Vagina (tissue), 2 donors: ENCODE data around the gene PLSCR3. TPM values are rescaled to one million over a fixed set of nuclear protein-coding genes. Genes with fewer than 3 reads are reported as not detected.
"Not testable (repeated sequence)": the region's sequence is repeated elsewhere in the genome, so short reads cannot be mapped to it uniquely, and the experiment has no call there.

Source experiments
- DNase-seq, 2 donors: peaks; one replicate each; pipeline ENCODE4 v3.0.0-alpha.2; 2017; ENCODE audit errors: extremely low spot score in 2 of 2
- H3K27ac ChIP-seq: fragments of 200-600 bp; sonication (generic); one replicate; pipeline ENCODE4 v1.5.1; 2019
- H3K27me3 ChIP-seq: fragments of 200-600 bp; sonication (generic); one replicate; pipeline ENCODE4 v1.5.1; 2019
- H3K36me3 ChIP-seq, 2 donors: fragments of 200-600 bp; sonication (generic); one replicate each; pipeline ENCODE4 v1.5.1; 2017 to 2019
- H3K4me1 ChIP-seq: fragments of 200-600 bp; sonication (generic); one replicate; pipeline ENCODE4 v1.5.1; 2019
- H3K4me3 ChIP-seq, 2 donors: fragments of 200-600 bp; sonication (generic); 1 replicate in 1 of 2; 2 replicates in 1 of 2; pipeline ENCODE4 v1.5.1; 2016 to 2019
- H3K9me3 ChIP-seq: fragments of 200-600 bp; sonication (generic); one replicate; pipeline ENCODE4 v1.5.1; 2019
- CTCF ChIP-seq, 3 experiments: fragments of 450-650 bp in 2 of 3; fragments of 200-600 bp in 1 of 3; sonication (generic) in 1 of 3; IDR thresholded peaks; one replicate each; pipeline ENCODE4 v1.5.1; 2017 to 2019; ENCODE audit warnings: antibody characterized with exemption in 3 of 3, mild to moderate bottlenecking in 2 of 3, moderate library complexity in 2 of 3
- POLR2A ChIP-seq, 2 donors: fragments of 450-650 bp; IDR thresholded peaks; one replicate each; pipeline ENCODE4 v1.6.1; 2017; ENCODE audit warnings: antibody characterized with exemption in 2 of 2, mild to moderate bottlenecking in 2 of 2, moderate library complexity in 2 of 2
- POLR2AphosphoS5 ChIP-seq, 2 donors: sonication (generic); formaldehyde crosslinking; IDR thresholded peaks; one replicate each; pipeline ENCODE4 v1.9.0; 2017; ENCODE audit warnings: antibody characterized with exemption in 2 of 2, mild to moderate bottlenecking in 2 of 2, low read depth in 1 of 2; ENCODE audit not compliant: insufficient read depth in 1 of 2
- intact Hi-C: fragments of 100-400 bp; cut with DNase I; formaldehyde crosslinking; loops from one replicate; pipeline ENCODE4 v1.15.1; 2023
- total RNA-seq: library from RNA; depleted of rRNA; stranded (reverse); fragments of >200 nt; gene quantifications from one replicate; pipeline ENCODE4 v1.2.3, GENCODE V29; 2016

The PLSCR3 gene
- total RNA-seq, 1 donor from 2014 or later, result 37.1 TPM

DNA sequence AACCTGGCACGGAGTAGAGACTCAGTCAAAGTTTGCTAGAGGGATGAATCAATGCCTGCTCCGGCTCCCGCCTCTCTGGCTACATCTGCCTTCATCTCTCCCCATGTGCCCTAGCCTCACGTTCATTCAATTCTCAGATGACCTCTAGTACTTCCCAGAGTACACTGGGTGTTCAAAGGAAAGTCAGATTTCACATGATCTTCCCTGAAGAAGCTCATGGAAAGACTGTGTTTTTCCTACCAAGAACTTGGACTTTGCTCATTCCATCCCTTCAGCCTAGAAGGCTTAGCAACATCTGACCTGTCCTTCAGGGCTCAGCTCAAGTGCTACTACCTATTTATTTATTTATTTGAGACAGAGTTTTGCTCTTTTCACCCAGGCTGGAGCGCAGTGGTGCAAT is 24.5 kb downstream of the PLSCR3 start:
- H3K4me3 ChIP-seq, result no peak overlapping the region
- TF ChIP-seq CTCF (IDR thresholded peaks at IDR 0.05) (no peak), POLR2AphosphoS5 (IDR thresholded peaks at IDR 0.05; ENCODE audit: insufficient read depth in 1 of 2, low read depth in 1 of 2) (no peak), POLR2A (IDR thresholded peaks at IDR 0.05) (no peak)
- no peak overlapping the region for H3K27ac ChIP-seq
- no peaks in the 10 kb centered on the region for H3K9me3 ChIP-seq
- DNase-seq, result no peak
- H3K36me3 ChIP-seq, result no peaks in the 10 kb centered on the region
- H3K27me3 ChIP-seq, result no peaks in the 10 kb centered on the region
- intact Hi-C loops, result no loop called here
- H3K4me1 ChIP-seq, result no peaks in the 10 kb centered on the region

- H3K4me1 ChIP-seq, H3K36me3 ChIP-seq, H3K27ac ChIP-seq, DNase-seq, intact Hi-C loops, H3K9me3 ChIP-seq, H3K27me3 ChIP-seq, H3K4me3 ChIP-seq: not testable (repeated sequence)
These were observed 25.7 kb downstream of the PLSCR3 start for GRCh38 chr17:7368599-7368994.

- Histone ChIP-seq H3K4me1 (no peaks in the 10 kb centered on the region), H3K4me3 (no peak overlapping the region), H3K9me3 (no peaks in the 10 kb centered on the region), H3K36me3 (no peaks in the 10 kb centered on the region), H3K27me3 (no peaks in the 10 kb centered on the region), H3K27ac (no peak overlapping the region)
- intact Hi-C loops, result no loop called here
- TF ChIP-seq POLR2AphosphoS5 (IDR thresholded peaks at IDR 0.05; ENCODE audit: insufficient read depth in 1 of 2, low read depth in 1 of 2) (no peak), POLR2A (IDR thresholded peaks at IDR 0.05) (no peak), CTCF (IDR thresholded peaks at IDR 0.05) (no peak)
- no peak for DNase-seq
These were observed 26.3 kb downstream of the PLSCR3 start for GRCh38 chr17:7367918-7368598.

DNA sequence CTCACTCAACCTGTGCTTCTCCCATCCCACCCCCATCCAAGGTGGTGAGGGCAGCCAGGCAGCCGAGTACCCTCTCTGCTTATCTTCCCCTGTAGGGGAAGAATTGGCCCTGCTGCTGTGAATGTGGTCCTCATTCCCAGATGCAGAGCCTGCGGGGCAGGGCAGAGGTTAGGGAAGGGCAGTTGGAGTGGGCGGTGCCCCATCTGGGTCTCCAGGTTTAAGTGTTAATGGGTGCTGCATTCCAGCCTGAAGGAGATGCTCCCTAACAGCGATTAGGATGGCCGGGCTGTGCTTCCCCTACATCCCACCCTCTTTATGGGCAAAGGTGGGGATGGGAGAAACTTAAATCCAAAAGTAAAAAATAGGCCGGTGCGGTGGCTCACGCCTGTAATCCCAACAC is 27.2 kb downstream of the PLSCR3 start:
- Histone ChIP-seq H3K4me1 (no peaks in the 10 kb centered on the region), H3K36me3 (no peaks in the 10 kb centered on the region), H3K4me3 (no peak overlapping the region), H3K27ac (no peak overlapping the region), H3K27me3 (no peaks in the 10 kb centered on the region), H3K9me3 (no peaks in the 10 kb centered on the region)
- DNase-seq, result no peak
- no peak for TF ChIP-seq CTCF (IDR thresholded peaks at IDR 0.05)
- no peak for TF ChIP-seq POLR2AphosphoS5 (IDR thresholded peaks at IDR 0.05; ENCODE audit: insufficient read depth in 1 of 2, low read depth in 1 of 2)
- no peak for TF ChIP-seq POLR2A (IDR thresholded peaks at IDR 0.05)
- intact Hi-C loops, result no loop called here

DNA sequence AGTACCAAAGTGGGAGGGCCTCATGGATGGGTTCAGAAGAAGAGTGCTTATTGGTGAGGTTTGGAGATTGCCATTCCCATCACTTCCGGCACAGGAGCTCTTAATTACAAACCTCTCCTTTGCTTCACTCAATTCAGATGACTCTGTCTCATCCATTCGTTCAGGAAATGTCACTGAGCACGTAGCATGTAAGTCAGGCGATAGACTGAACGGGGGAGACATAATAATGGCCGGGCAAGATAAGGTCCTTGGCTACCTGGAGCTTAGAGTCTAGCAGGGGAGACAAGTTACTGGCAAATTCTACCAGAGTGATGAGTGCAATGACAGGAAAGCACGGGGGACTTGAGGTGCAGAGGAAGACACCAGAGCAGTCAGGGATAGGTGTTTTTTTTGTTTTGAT is 28.4 kb downstream of the PLSCR3 start:
- DNase-seq, H3K4me1 ChIP-seq: not testable (repeated sequence)

DNA sequence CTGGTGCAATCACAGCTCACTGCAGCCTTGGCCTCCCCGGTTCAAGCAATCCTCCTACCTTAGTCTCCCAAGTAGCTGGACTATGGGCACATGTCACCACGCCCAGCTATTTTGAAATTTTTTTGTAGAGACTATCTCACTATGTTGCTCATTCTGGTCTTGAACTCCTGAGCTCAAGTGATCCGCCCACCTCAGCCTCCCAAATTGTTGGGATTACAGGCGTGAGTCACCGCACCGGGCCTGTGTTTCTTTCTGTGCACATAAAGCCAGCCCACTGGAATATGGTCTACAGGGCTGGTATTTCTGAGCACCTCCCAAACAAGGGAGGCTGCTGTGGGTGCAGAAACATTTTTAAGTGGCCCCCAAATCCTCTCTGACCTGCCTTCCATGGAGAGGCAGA is 31.0 kb downstream of the PLSCR3 start:
- Histone ChIP-seq H3K4me3 (no peak overlapping the region), H3K27ac (no peak overlapping the region), H3K9me3 (no peaks in the 10 kb centered on the region), H3K27me3 (no peaks in the 10 kb centered on the region), H3K36me3 (no peaks in the 10 kb centered on the region), H3K4me1 (no peaks in the 10 kb centered on the region)
- no peak for DNase-seq
- intact Hi-C loops, result no loop called here
- TF ChIP-seq POLR2AphosphoS5 (IDR thresholded peaks at IDR 0.05; ENCODE audit: insufficient read depth in 1 of 2, low read depth in 1 of 2), result no peak
- TF ChIP-seq POLR2A (IDR thresholded peaks at IDR 0.05), result no peak
- TF ChIP-seq CTCF (IDR thresholded peaks at IDR 0.05), result no peak

More for the DNA sequence above, 28.4 kb downstream of the PLSCR3 start:
- H3K9me3 ChIP-seq, intact Hi-C loops, H3K27me3 ChIP-seq, H3K4me3 ChIP-seq, H3K36me3 ChIP-seq, H3K27ac ChIP-seq: not testable (repeated sequence)
